Breast epithelium (tissue), 3 donors: ENCODE results near the gene GABRR2.

Experiments used
- CTCF ChIP-seq, 3 donors: fragments of 450-650 bp; IDR thresholded peaks; one replicate each; pipeline ENCODE4 v1.5.1; 2016 to 2017; ENCODE audit warnings: antibody characterized with exemption in 3 of 3, mild to moderate bottlenecking in 3 of 3, moderate library complexity in 3 of 3
- POLR2A ChIP-seq: fragments of 450-650 bp; IDR thresholded peaks from one replicate; pipeline ENCODE4 v1.6.1; 2016; ENCODE audit warnings: antibody characterized with exemption, mild to moderate bottlenecking, moderate library complexity

DNA sequence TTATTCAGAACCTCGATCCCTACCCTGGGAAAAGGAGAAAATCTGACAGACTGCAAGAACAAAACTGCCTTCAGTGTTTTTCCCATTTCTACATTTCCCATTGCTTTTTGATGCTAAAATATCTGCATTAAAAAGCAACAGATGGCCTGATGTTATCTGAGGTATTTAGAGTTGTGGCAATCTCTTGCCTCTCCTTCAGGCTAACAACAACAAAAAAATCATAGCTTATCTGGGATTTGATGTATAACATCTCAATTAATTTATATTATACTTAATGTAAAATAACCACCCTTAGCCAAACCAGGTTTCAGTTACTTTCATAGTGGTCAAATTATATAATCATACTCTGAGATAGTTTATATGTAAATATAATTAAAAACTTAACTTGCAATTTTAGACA is 15.8 kb upstream of the GABRR2 start:
- TF ChIP-seq POLR2A (no peak), CTCF (IDR thresholded peaks at IDR 0.05) (no peak)
